Spleen (tissue), 11 donors: ENCODE results near the gene MACROD2. TPM values are rescaled to one million over a fixed set of nuclear protein-coding genes. Genes with fewer than 3 reads are reported as not detected.

Experiments used
- DNase-seq: peaks from one replicate; pipeline ENCODE4 v3.0.0-alpha.2; 2020
- H3K27ac ChIP-seq, 8 donors: fragments of 200-600 bp; sonication (generic) in 7 of 8; 1 replicate in 4 of 8; 2 replicates in 4 of 8; pipeline versions ENCODE4 v1.5.0 to v1.8.0; 2016 to 2021; ENCODE audit warnings: inconsistent platforms in 4 of 8, mild to moderate bottlenecking in 4 of 8, moderate library complexity in 1 of 8
- H3K27me3 ChIP-seq, 7 donors: fragments of 200-600 bp; sonication (generic) in 6 of 7; replicated peaks in 1 of 7; 1 replicate in 4 of 7; 2 replicates in 3 of 7; pipeline versions ENCODE4 v1.5.0 to v1.8.0; 2016 to 2021; ENCODE audit warnings: inconsistent platforms in 3 of 7, mild to moderate bottlenecking in 1 of 7
- H3K36me3 ChIP-seq, 6 donors: fragments of 200-600 bp; sonication (generic) in 5 of 6; 1 replicate in 4 of 6; 2 replicates in 2 of 6; pipeline versions ENCODE4 v1.5.0 to v1.8.0; 2016 to 2021; ENCODE audit warnings: inconsistent platforms in 2 of 6
- H3K4me1 ChIP-seq, 6 donors: fragments of 200-600 bp; sonication (generic) in 5 of 6; 1 replicate in 3 of 6; 2 replicates in 3 of 6; pipeline versions ENCODE4 v1.5.0 to v1.8.0; 2016 to 2021; ENCODE audit warnings: inconsistent platforms in 3 of 6
- H3K4me3 ChIP-seq, 8 donors: fragments of 200-600 bp; sonication (generic) in 7 of 8; 1 replicate in 4 of 8; 2 replicates in 4 of 8; pipeline versions ENCODE4 v1.5.0 to v1.8.0; 2016 to 2021; ENCODE audit warnings: inconsistent platforms in 4 of 8, mild to moderate bottlenecking in 4 of 8, moderate library complexity in 2 of 8
- H3K9me3 ChIP-seq, 8 donors: fragments of 200-600 bp; sonication (generic) in 7 of 8; 1 replicate in 4 of 8; 2 replicates in 4 of 8; pipeline versions ENCODE4 v1.5.0 to v1.8.0; 2016 to 2021; ENCODE audit warnings: inconsistent platforms in 4 of 8
- CTCF ChIP-seq, 11 experiments: fragments of 200-600 bp in 7 of 11; fragments of 450-650 bp in 4 of 11; sonication (generic) in 4 of 11; IDR thresholded peaks in 8 of 11; conservative IDR thresholded peaks in 3 of 11; 1 replicate in 7 of 11; 2 replicates in 4 of 11; pipeline versions ENCODE4 v1.4.0 to v1.8.0; 2016 to 2021; ENCODE audit warnings: antibody characterized with exemption in 11 of 11, inconsistent platforms in 4 of 11, mild to moderate bottlenecking in 1 of 11
- POLR2A ChIP-seq, 3 donors: fragments of 450-650 bp; IDR thresholded peaks; one replicate each; pipeline ENCODE4 v1.5.1; 2017; ENCODE audit warnings: antibody characterized with exemption in 3 of 3, mild to moderate bottlenecking in 1 of 3
- POLR2AphosphoS5 ChIP-seq, 3 donors: sonication (generic); formaldehyde crosslinking; IDR thresholded peaks; one replicate each; pipeline ENCODE4 v1.5.1; 2017; ENCODE audit warnings: antibody characterized with exemption in 3 of 3
- WGBS, 5 donors: extraction: QIAGEN DNeasy Blood & Tissue Kit in 3 of 5; methylation state at CpG; one replicate each; pipeline versions ENCODE4 v1.1.5 to v1.1.7; 2013 to 2018; 5-methylcytosine and 5-hydroxymethylcytosine counted together
- intact Hi-C: fragments of 100-400 bp; cut with DNase I; formaldehyde crosslinking; loops from one replicate; pipeline ENCODE4 v1.15.0; 2023; ENCODE audit warnings: low total_unique reads
- polyA plus RNA-seq, 3 donors: library from polyadenylated mRNA; stranded (reverse); fragments of 200-250 nt; gene quantifications; one replicate each; pipeline ENCODE4 v1.2.1, GENCODE V29; 2013
- total RNA-seq, 7 donors: library from RNA; depleted of rRNA in 3 of 7; stranded (reverse); fragments of >200 nt in 3 of 7; fragmentation: NEBNext Ultra II Directional in 4 of 7; extraction: Animal tissue kit (Norgen Biotek cat#: 25700) in 4 of 7; gene quantifications; one replicate each; pipeline versions ENCODE4 v1.1.0 to v1.2.1, GENCODE V29; 2016 to 2021
- donor health status: healthy with polysubstance abuse.
- donor health status: DM: no; HTN: no; CAD: no; lungs with moderate emphysema.
- donor health status: DM: no; HTN: no; CAD: no.
- donor health status: Bipolar disorder and iron deficiency.
- donor health status: healthy.
- donor health status: DM: no; HTN: no; CAD: no.
- donor health status: DM: yes; HTN: yes; CAD: no.

MACROD2 gene
- total and polyA plus RNA-seq, 10 donors = 1.5 to 4.7 (median 3.4) TPM

GRCh38 chr20:14757728-14758127, 762.4 kb downstream of the MACROD2 start:
- no peak for DNase-seq
- H3K27ac ChIP-seq = no peak overlapping the region
- no peaks in the 10 kb centered on the region for H3K9me3 ChIP-seq
- H3K4me3 ChIP-seq = no peak overlapping the region
- no peaks in the 10 kb centered on the region for H3K27me3 ChIP-seq
- 83 to 95% (median 91%) methylated on average over 12 of the region's 12 CpGs for WGBS, 5 donors
- no peak for TF ChIP-seq POLR2AphosphoS5 (IDR thresholded peaks at IDR 0.05)
- TF ChIP-seq POLR2A (IDR thresholded peaks at IDR 0.05) = no peak
- TF ChIP-seq CTCF (IDR thresholded peaks at IDR 0.05 in 8 of 11, conservative IDR thresholded peaks at IDR 0.05 in 3 of 11) = no peak
- H3K36me3 ChIP-seq = no peaks in the 10 kb centered on the region
- H3K4me1 ChIP-seq = no peaks in the 10 kb centered on the region
- intact Hi-C loops = no loop called here

DNA sequence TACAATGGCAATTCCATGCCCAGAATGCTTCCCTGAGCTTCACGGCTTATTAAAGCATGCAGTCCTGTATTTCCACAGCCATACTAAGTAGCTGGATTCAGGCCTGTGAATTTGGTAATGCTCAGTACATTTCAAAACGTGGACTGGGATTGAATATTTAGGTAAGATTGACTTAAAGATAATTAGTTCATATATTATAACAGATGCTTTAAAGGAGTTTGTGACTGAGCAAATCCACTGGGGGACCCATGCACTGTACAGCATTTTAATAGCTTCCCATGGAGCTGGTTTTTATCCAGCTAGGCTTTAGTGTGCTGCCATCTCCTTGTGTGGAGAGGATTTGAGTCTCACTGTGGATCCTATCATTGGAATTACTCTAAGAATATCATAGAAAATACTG, 763.0 kb downstream of the MACROD2 start:
- Histone ChIP-seq H3K27ac (no peak overlapping the region), H3K9me3 (no peaks in the 10 kb centered on the region), H3K4me3 (no peak overlapping the region), H3K4me1 (no peaks in the 10 kb centered on the region), H3K27me3 (no peaks in the 10 kb centered on the region), H3K36me3 (no peaks in the 10 kb centered on the region)
- no peak for TF ChIP-seq POLR2A (IDR thresholded peaks at IDR 0.05)
- TF ChIP-seq CTCF (IDR thresholded peaks at IDR 0.05 in 8 of 11, conservative IDR thresholded peaks at IDR 0.05 in 3 of 11) = no peak
- no peak for TF ChIP-seq POLR2AphosphoS5 (IDR thresholded peaks at IDR 0.05)
- DNase-seq = no peak
- 68 to 74% (median 71%) methylated on average over 2 of the region's 2 CpGs for WGBS, 5 donors
- intact Hi-C loops = no loop called here

- H3K4me3 ChIP-seq = no peak overlapping the region
- H3K9me3 ChIP-seq = no peaks in the 10 kb centered on the region
- no peaks in the 10 kb centered on the region for H3K4me1 ChIP-seq
- DNase-seq = no peak
- 67 to 91% (median 71%) methylated on average over 4 of the region's 4 CpGs for WGBS, 5 donors
- TF ChIP-seq POLR2AphosphoS5 (IDR thresholded peaks at IDR 0.05) (no peak), CTCF (IDR thresholded peaks at IDR 0.05 in 8 of 11, conservative IDR thresholded peaks at IDR 0.05 in 3 of 11) (no peak), POLR2A (IDR thresholded peaks at IDR 0.05) (no peak)
- H3K27me3 ChIP-seq = no peaks in the 10 kb centered on the region
- intact Hi-C loops = no loop called here
- H3K36me3 ChIP-seq = no peaks in the 10 kb centered on the region
- H3K27ac ChIP-seq = no peak overlapping the region
These were observed 764.7 kb downstream of the MACROD2 start for GRCh38 chr20:14759979-14760378.

DNA sequence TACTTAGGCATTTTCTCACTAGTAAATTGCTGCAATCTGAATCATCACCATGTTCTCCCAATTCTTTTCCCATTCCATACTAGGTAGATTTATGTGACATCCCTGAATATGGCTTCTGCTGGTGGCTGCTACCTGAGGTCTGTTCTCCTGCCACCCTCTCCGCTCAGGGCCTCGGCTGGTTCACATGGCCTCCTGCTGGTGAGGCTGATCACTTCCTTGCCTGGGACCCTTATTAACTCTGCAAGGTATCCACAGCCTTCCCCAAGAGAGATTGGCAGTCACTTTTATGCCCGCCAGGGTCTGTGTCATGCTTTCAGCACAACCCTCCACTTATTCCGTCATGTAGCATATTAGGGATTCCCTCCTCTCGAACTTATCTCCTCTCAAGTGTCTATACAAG, 766.6 kb downstream of the MACROD2 start:
- Histone ChIP-seq H3K27ac (no peak overlapping the region), H3K9me3 (no peaks in the 10 kb centered on the region), H3K36me3 (no peaks in the 10 kb centered on the region), H3K27me3 (no peaks in the 10 kb centered on the region), H3K4me3 (no peak overlapping the region), H3K4me1 (no peaks in the 10 kb centered on the region)
- TF ChIP-seq CTCF (IDR thresholded peaks at IDR 0.05 in 8 of 11, conservative IDR thresholded peaks at IDR 0.05 in 3 of 11) (no peak), POLR2A (IDR thresholded peaks at IDR 0.05) (no peak), POLR2AphosphoS5 (IDR thresholded peaks at IDR 0.05) (no peak)
- DNase-seq = no peak
- intact Hi-C loops = no loop called here
- 70 to 88% (median 81%) methylated on average over 5 of the region's 5 CpGs for WGBS, 5 donors
